ENCODE data around the gene AMH.

The AMH gene

GRCh38 chr19:2213799-2214198, 35.3 kb upstream of the AMH start:
- H3K27me3 Mint-ChIP-seq: no peaks in the 10 kb centered on the region
- intact Hi-C loops (cut with micrococcal nuclease): no loop called here
- no peak overlapping the region for H3K27ac Mint-ChIP-seq
- peaks cover 6% of the 10 kb centered on the region for H3K4me1 Mint-ChIP-seq (ENCODE audit: low read depth)
- H3K9me3 Mint-ChIP-seq: no peaks in the 10 kb centered on the region
- no peak overlapping the region for H3K4me3 Mint-ChIP-seq
- peaks cover 100% of the 10 kb centered on the region for H3K36me3 Mint-ChIP-seq (ENCODE audit: low read depth)

- H3K9me3 Mint-ChIP-seq: no peaks in the 10 kb centered on the region
- H3K4me3 Mint-ChIP-seq: no peak overlapping the region
- no peaks in the 10 kb centered on the region for H3K27me3 Mint-ChIP-seq
- peaks cover 100% of the 10 kb centered on the region for H3K36me3 Mint-ChIP-seq (ENCODE audit: low read depth)
- peaks cover 6% of the 10 kb centered on the region for H3K4me1 Mint-ChIP-seq (ENCODE audit: low read depth)
- intact Hi-C loops (cut with micrococcal nuclease): no loop called here
- H3K27ac Mint-ChIP-seq: no peak overlapping the region
Measured at GRCh38 chr19:2214251-2214650, 34.9 kb upstream of the AMH start.

- intact Hi-C loops (cut with micrococcal nuclease): no loop called here
- Mint-ChIP-seq H3K36me3 (ENCODE audit: low read depth) (peaks cover 100% of the 10 kb centered on the region), H3K27me3 (no peaks in the 10 kb centered on the region), H3K4me3 (no peak overlapping the region), H3K4me1 (ENCODE audit: low read depth) (peaks cover 6% of the 10 kb centered on the region), H3K9me3 (no peaks in the 10 kb centered on the region), H3K27ac (no peak overlapping the region)
Measured at GRCh38 chr19:2215281-2215751, 33.8 kb upstream of the AMH start.

GRCh38 chr19:2216361-2217225, 32.5 kb upstream of the AMH start:
- Mint-ChIP-seq H3K4me1 (ENCODE audit: low read depth) (peaks cover 4% of the 10 kb centered on the region), H3K27me3 (no peaks in the 10 kb centered on the region), H3K36me3 (ENCODE audit: low read depth) (peaks cover 100% of the 10 kb centered on the region), H3K9me3 (no peaks in the 10 kb centered on the region), H3K4me3 (no peak overlapping the region), H3K27ac (no peak overlapping the region)
- intact Hi-C loops (cut with micrococcal nuclease): no loop called here

- Mint-ChIP-seq H3K27ac (no peak overlapping the region), H3K36me3 (ENCODE audit: low read depth) (peaks cover 100% of the 10 kb centered on the region), H3K27me3 (no peaks in the 10 kb centered on the region), H3K4me3 (no peak overlapping the region), H3K4me1 (ENCODE audit: low read depth) (no peaks in the 10 kb centered on the region), H3K9me3 (no peaks in the 10 kb centered on the region)
- intact Hi-C loops (cut with micrococcal nuclease): no loop called here
Measured at GRCh38 chr19:2217591-2217990, 31.5 kb upstream of the AMH start.

GRCh38 chr19:2219726-2220125, 29.4 kb upstream of the AMH start:
- no peak overlapping the region for H3K27ac Mint-ChIP-seq
- H3K4me3 Mint-ChIP-seq: no peak overlapping the region
- no peaks in the 10 kb centered on the region for H3K27me3 Mint-ChIP-seq
- H3K4me1 Mint-ChIP-seq (ENCODE audit: low read depth): no peaks in the 10 kb centered on the region
- intact Hi-C loops (cut with micrococcal nuclease): no loop called here
- peaks cover 100% of the 10 kb centered on the region for H3K36me3 Mint-ChIP-seq (ENCODE audit: low read depth)
- no peaks in the 10 kb centered on the region for H3K9me3 Mint-ChIP-seq

GRCh38 chr19:2221250-2221831, 27.8 kb upstream of the AMH start:
- intact Hi-C loops (cut with micrococcal nuclease): no loop called here
- Mint-ChIP-seq H3K27me3 (no peaks in the 10 kb centered on the region), H3K9me3 (no peaks in the 10 kb centered on the region), H3K4me3 (no peak overlapping the region), H3K36me3 (ENCODE audit: low read depth) (peaks cover 100% of the 10 kb centered on the region), H3K4me1 (ENCODE audit: low read depth) (no peaks in the 10 kb centered on the region), H3K27ac (no peak overlapping the region)

GRCh38 chr19:2221918-2222317, 27.2 kb upstream of the AMH start:
- H3K4me3 Mint-ChIP-seq: no peak overlapping the region
- no peak overlapping the region for H3K27ac Mint-ChIP-seq
- peaks cover 100% of the 10 kb centered on the region for H3K36me3 Mint-ChIP-seq (ENCODE audit: low read depth)
- H3K4me1 Mint-ChIP-seq (ENCODE audit: low read depth): no peaks in the 10 kb centered on the region
- intact Hi-C loops (cut with micrococcal nuclease): no loop called here
- no peaks in the 10 kb centered on the region for H3K9me3 Mint-ChIP-seq
- H3K27me3 Mint-ChIP-seq: no peaks in the 10 kb centered on the region

GRCh38 chr19:2223391-2223790, 25.7 kb upstream of the AMH start:
- peaks cover 100% of the 10 kb centered on the region for H3K36me3 Mint-ChIP-seq (ENCODE audit: low read depth)
- H3K4me1 Mint-ChIP-seq (ENCODE audit: low read depth): peaks cover 14% of the 10 kb centered on the region
- intact Hi-C loops (cut with micrococcal nuclease): no loop called here
- no peak overlapping the region for H3K27ac Mint-ChIP-seq
- H3K27me3 Mint-ChIP-seq: no peaks in the 10 kb centered on the region
- no peaks in the 10 kb centered on the region for H3K9me3 Mint-ChIP-seq
- no peak overlapping the region for H3K4me3 Mint-ChIP-seq

GRCh38 chr19:2223959-2224358, 25.2 kb upstream of the AMH start:
- H3K4me1 Mint-ChIP-seq (ENCODE audit: low read depth): peaks cover 14% of the 10 kb centered on the region
- intact Hi-C loops (cut with micrococcal nuclease): no loop called here
- H3K36me3 Mint-ChIP-seq (ENCODE audit: low read depth): peaks cover 100% of the 10 kb centered on the region
- no peaks in the 10 kb centered on the region for H3K9me3 Mint-ChIP-seq
- H3K27ac Mint-ChIP-seq: no peak overlapping the region
- no peaks in the 10 kb centered on the region for H3K27me3 Mint-ChIP-seq
- no peak overlapping the region for H3K4me3 Mint-ChIP-seq

- no peak overlapping the region for H3K27ac Mint-ChIP-seq
Measured at GRCh38 chr19:2224754-2225349, 24.3 kb upstream of the AMH start.

GRCh38 chr19:2225415-2226050, 23.6 kb upstream of the AMH start:
- Mint-ChIP-seq H3K4me3 (no peak overlapping the region), H3K27me3 (no peaks in the 10 kb centered on the region), H3K36me3 (ENCODE audit: low read depth) (peaks cover 100% of the 10 kb centered on the region), H3K9me3 (no peaks in the 10 kb centered on the region), H3K4me1 (ENCODE audit: low read depth) (peaks cover 14% of the 10 kb centered on the region), H3K27ac (peak overlapping the region; percentile 20)
- intact Hi-C loops (cut with micrococcal nuclease): no loop called here

More at GRCh38 chr19:2224754-2225349, 24.3 kb upstream of the AMH start:
- Mint-ChIP-seq H3K36me3 (ENCODE audit: low read depth) (peaks cover 100% of the 10 kb centered on the region), H3K4me1 (ENCODE audit: low read depth) (peaks cover 14% of the 10 kb centered on the region), H3K4me3 (no peak overlapping the region), H3K27me3 (no peaks in the 10 kb centered on the region), H3K9me3 (no peaks in the 10 kb centered on the region)
- intact Hi-C loops (cut with micrococcal nuclease): no loop called here

- intact Hi-C loops (cut with micrococcal nuclease): no loop called here
- Mint-ChIP-seq H3K9me3 (no peaks in the 10 kb centered on the region), H3K27me3 (no peaks in the 10 kb centered on the region), H3K36me3 (ENCODE audit: low read depth) (peaks cover 100% of the 10 kb centered on the region), H3K4me3 (no peak overlapping the region), H3K27ac (peak overlapping the region; percentile 20), H3K4me1 (ENCODE audit: low read depth) (peaks cover 20% of the 10 kb centered on the region)
Measured at GRCh38 chr19:2226051-2226839, 22.9 kb upstream of the AMH start.
